GM21529 (cell line): Measurements from ENCODE around the gene CSMD2.
"Not testable (repeated sequence)": the region's sequence is repeated elsewhere in the genome, so short reads cannot be mapped to it uniquely, and the experiment has no call there.

Experiments used
- ATAC-seq: cut with Tn5 transposase; IDR thresholded peaks from one replicate; pipeline ENCODE4 v1.9.1; 2021; ENCODE audit not compliant: unreplicated experiment

Gene CSMD2

DNA sequence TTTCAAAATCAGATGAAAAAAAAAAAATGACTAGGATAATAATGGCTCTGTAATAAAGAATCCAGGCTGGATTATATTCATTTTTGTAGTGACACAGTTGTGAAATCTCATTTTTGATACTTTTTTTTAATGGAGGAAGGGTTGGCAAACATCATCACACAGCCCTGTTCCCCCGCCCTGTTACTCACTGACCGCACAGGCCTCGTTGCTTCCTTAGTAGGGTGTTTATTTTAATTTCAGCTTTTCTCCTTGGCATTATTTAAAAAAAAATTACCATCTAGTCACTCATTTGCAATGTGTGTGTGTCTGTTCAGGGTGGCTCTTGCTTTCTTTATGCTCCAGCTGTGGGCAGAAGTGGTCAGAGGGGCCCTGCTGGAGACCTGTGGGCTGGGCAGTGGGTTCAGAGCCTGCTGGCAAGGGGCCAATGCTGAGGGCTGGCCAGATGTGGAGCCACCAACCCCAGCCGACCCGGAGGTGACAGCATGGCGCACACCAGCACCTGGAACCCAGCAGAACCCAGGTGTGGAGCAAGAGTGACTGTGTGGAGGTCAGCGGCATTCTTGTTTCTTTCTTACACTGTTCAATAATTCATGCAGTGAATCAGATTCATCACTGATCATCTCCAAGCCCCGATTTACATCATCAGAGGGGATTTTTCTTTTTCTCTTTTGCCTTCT is 648.0 kb downstream of the CSMD2 start:
- no peak for ATAC-seq

DNA sequence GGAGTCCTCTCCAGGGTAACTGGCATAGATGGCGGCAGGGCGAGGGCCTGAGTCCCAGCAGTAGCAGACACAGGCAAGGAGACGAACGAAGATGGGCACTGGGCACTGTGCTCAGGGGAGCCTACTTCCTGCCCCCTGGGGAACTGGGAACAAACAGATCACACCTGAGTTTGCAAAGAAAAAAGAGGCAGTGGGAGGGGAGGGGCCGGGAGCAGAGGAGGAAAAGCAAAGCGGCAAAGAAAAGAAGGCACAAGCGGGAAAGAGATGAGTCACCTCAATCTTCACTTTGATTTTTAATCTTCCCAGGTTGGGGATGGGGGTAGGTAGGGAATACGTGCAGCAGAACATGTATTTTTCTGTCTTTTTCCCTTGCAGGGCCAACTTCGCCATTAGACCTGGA is 648.6 kb downstream of the CSMD2 start:
- no peak for ATAC-seq

DNA sequence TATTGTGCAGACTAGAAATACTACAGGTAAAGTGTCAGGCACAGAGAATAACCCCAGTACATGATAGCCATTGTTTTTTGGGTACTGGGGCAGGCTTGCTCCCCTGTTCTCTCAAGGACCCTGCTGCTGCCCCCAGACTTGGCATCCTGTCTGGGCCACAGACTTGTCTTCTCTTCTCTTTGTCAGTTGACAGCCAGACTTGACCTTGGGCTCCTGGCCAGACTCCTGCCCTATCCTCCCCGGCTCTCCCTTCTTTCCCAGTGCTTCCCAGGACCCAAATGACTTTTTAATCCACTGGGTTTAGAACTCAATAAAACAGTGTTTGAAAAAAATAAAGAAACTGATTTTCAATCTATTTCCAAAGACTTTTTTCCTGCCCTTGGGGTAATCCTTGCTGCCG is 649.4 kb downstream of the CSMD2 start:
- no peak for ATAC-seq

DNA sequence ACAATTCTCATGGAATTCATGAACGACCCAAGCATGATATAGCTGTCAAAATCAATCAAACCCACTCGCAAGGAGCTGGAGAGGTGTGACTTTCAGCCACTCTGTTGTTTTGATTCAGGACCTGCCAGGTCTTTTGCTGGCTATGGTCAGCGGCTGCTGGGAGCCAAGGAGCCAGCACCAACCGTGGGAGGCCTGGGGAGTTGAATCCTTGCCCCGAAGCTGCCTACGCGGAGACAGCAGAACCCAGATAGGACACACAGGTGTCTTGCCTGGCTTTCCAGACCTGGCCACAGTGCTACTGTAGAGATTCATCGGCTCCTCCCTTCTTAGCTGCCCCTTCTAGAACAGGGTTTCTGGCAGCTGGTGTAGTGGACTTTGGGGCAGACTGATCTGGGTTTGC is 649.9 kb downstream of the CSMD2 start:
- no peak for ATAC-seq

DNA sequence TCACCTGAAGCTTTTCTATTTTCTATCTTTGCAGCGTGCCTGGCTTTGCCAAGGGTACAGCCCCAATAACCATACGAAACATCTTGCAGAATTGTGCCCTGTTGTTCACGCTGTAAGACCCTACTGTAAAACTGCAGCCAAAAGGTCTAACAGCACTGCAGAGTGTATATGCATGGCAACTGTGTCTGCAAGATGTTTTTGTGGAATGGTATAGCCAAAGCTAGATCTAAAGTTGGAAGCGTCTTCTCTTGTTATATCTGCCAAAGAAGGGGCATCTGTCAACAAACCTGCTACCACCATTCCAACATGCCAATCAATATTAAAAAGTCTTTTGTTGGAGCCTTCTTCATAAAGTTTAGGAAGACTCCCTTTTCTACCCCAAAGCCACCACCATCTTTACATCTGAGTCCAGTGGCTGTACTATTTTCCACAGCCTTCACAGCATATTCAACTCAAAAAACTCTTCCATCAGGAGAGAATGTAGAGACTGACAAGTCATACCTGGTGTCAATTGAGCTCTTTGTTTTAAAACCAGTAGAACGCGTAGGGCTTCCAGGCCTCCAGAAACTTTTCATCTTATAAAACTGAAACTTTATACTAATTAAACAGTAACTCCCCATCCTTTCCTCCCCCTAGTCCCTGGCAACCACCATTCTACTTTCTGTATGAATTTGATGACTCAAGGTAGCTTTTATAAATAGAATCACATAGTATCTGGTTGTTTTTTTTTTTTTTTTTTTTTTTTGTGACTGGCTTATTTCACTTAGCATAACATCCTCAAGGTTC is 652.6 kb downstream of the CSMD2 start:
- no peak for ATAC-seq

DNA sequence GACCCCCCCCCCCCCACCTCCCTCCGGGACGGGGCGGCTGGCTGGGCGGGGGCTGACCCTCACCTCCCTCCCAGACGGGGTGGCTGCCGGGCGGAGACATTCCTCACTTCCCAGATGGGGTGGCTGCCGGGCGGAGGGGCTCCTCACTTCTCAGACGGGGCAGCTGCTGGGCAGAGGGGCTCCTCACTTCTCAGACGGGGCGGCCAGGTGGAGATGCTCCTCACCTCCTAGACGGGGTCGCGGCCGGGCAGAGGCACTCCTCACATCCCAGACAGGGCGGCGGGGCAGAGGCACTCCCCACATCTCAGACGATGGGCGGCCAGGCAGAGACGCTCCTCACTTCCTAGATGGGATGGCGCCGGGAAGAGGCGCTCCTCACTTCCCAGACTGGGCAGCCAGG is 655.8 kb downstream of the CSMD2 start:
- not testable (repeated sequence) for ATAC-seq

DNA sequence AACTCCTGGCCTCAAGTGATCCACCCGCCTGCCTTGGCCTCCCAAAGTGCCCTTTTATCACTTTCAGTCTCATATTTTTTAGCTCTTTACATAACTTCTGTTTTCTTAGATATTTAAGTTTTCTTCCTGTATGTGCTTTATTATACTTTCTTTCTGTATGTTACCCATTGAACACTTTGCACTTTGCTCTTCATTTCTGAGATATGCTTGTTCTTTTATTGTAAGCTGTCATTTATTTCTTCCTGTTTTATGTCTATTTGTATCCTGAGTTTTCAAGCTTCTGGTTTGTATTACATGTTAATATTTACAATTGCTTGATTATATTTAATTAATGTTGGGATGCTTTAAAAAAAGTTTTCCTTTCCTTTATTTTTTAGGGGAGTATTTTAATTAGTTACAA is 656.9 kb downstream of the CSMD2 start:
- no peak for ATAC-seq

DNA sequence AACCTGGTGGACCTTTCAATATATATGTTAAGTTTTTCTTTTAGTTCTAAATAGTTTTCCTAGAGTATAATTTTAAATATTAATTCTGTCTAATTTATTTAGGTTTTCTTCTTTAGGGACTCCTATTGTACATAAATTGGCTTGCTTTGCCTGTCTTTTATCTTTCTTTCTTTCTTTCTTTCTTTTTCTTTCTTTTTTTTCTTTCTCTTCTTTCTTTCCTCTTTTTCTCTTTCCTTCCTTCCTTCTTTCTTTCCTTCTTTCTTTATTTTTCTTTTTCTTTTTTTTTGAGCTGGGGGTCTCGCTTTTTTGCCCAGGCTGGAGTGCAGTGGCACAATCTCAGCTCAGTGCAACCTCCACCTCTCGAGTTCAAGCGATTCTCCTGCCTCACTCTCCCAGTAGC is 657.4 kb downstream of the CSMD2 start:
- no peak for ATAC-seq

DNA sequence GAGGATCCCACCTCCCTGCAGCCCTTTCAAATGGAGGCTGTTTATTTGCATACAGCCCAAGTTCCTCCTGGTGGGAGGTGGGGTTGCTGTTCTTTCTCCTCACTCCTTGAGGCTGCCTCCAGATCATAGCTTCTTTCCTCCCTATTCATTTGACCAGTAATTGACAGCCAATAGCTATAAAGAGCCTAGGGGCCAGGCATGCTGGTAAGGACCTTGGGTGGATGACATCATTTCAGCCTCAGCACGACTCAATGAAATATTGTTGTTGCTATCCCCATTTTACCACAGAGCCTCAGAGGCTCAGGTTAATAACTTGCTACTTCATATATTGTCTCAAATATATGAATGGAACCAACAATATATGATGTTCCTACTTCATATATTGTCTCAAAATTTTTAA is 661.5 kb downstream of the CSMD2 start:
- ATAC-seq = no peak

DNA sequence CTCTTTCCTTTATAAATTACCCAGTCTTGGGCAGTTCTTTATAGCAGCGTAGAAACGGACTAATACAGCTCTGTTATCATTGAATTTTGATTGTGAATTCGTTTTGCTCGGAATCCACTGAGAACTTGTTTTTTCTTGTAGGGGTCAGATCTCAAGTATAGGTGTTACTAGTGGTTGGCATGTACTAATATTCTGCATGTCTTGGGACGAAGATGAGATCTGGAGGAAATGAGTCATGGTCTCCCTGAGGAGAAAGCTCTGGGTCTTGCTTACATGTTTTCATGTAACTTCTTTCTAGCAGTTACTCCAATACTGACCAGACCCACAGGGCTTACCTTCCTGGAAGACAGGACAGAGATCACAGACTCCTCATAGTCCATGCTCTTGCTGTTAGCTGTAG is 662.3 kb downstream of the CSMD2 start:
- ATAC-seq = no peak

DNA sequence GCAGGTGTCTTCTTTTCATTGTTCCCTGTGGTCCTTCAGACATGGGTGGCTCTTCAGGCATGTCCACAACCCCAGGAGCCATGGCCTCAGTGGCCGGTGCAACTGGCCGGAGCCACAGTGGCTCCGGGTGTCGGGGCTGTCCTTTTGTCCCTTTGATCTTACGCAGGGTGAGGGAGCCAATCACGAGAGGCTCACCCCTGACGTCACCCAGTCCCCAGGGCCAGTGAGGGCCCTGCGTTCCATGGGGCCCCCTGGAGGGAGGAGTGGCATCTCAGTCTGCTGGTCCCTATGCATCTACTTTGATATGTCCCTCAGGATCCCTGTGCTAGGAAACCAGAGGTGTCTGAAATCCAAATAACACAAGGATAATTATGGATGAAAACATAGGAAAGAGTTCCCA is 663.3 kb downstream of the CSMD2 start:
- ATAC-seq = no peak

DNA sequence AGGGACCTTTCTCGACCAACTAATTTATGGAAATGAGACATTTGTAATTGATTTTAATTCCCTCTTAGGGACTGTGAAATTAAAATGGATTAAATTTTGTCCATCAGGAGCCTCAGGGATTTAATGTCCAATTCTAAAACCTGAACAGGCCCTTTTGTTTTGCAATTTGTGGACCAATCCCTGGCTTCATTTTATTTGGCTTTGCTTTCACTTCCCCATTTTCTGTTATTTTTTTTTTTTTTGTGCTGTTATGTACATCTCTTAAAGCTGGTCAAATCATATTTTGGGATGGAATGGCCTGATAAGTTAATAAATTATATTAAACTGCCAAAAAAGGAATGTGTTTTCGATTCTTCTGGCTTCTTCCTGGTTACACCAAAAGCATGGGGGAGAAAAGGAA is 663.7 kb downstream of the CSMD2 start:
- ATAC-seq = no peak

DNA sequence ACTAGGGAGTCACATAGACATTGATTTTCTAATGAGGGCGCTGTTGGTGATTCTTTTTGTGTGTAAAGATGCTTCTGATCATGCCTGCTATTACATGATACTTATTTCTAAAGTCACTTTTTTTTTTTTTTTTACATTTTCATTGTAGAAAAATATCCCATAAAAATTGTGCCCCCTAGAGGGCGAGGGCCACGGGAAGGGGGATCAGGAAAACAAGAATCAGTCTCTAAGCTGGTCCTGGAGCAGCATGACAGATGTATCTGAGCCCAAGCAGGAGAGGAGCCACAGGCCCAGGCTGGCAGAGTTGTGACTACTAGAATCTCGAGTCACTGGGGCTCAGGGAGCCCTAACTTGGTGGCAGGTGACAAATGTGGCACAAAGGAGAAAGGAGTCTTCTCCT is 664.5 kb downstream of the CSMD2 start:
- no peak for ATAC-seq

DNA sequence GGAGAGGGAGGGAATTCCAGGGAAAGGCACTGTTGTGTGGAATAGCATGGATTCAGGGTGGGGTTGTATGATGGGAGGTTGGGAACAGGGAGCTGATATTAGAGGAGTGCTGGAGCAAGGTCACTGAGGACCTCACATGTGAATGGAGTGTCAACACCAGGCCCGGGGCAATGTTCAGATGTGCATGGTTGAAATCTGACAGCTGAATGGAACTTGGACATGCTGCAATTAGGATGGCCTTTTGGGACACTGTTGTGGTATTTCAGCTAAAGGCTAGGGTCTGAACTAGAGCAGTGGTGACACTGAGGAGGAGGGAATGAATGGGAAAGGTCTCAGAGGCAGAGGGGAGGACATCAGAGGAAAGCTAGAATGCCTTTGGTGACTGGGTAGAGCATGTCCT is 667.6 kb downstream of the CSMD2 start:
- no peak for ATAC-seq

DNA sequence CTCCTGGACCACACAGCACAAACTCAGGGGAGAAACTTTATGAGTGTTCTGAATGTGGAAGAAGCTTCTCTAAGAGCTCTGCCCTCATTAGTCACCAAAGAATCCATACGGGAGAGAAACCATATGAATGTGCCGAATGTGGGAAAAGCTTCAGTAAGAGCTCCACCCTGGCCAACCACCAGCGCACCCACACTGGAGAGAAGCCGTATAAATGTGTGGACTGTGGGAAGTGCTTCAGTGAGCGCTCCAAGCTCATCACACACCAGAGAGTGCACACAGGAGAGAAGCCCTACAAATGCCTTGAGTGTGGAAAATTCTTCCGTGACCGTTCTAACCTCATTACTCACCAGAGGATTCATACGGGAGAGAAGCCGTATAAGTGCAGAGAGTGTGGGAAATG is 670.1 kb downstream of the CSMD2 start:
- ATAC-seq = no peak

DNA sequence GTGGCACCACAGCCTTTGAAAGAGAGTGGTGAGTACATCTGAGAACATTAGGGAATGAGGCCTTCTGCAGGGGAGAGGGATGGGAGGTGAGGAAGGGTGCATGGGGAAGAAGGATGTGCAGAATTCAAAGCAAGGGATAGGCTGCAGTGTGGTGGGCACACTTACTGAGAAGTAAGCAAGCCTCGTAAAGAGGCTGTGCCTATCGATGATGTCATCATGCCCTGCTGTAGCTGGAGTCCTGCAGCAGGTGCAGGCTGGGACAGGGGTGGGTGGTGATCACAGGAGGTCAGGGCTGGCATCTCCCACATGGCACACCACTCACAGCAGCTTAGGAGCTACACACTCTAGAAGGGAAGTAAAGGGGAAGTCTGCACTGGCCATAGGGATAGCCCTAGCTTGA is 676.4 kb downstream of the CSMD2 start:
- no peak for ATAC-seq

DNA sequence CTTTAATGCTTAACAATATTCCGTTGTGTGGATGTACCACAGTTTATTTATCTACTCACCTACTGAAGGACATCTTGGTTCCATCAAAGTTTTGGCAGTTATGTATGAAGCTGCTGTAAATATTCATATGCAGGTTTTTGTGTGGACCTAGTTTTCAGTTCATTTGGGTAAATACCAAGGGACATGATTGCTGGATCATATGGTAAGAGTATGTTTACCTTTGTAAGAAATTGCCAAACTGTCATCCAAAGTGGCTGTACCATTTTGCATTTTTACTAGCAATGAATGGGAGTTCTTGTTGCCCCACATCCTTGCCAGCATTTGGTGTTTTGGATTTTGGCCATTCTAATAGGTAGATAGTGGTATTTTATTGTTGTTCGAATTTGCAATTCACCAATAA is 682.6 kb downstream of the CSMD2 start:
- ATAC-seq = no peak

DNA sequence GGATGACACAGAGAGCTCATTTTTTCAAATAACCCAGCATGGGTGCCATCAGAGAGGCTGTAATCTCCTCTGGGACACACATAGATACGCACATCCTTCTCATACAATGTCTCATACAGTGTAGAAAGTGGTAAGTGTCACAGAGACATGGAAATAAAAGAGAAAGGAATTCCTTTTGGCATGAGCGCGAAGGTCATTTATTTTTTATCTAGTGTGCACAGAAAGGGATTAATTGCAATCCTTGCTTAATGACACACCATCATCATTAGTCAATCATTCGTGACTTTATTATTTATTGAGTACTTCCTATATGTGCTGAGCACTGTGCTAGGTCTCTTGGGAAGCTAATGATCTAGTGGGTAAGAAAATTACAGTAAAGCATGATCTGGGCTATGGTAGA is 687.6 kb downstream of the CSMD2 start:
- no peak for ATAC-seq

DNA sequence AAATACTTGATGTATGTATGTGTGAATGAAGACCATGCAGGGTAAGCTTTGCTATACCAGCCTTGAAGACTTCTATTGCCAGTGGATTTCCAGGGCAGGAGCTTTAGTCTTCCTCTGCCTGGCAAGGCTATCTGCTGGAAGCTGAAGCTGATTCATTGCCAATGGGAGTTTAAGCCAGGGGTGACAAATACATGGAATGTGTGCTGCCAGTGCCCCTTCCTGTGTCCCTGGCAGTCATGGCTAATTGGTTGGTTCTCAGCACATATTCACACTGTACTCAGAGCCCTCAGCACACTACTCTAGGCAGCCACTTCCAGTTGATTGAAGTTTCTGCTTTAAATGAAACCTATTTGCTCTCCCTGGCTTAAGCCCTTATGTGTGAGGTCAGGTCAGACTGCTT is 691.1 kb downstream of the CSMD2 start:
- no peak for ATAC-seq

DNA sequence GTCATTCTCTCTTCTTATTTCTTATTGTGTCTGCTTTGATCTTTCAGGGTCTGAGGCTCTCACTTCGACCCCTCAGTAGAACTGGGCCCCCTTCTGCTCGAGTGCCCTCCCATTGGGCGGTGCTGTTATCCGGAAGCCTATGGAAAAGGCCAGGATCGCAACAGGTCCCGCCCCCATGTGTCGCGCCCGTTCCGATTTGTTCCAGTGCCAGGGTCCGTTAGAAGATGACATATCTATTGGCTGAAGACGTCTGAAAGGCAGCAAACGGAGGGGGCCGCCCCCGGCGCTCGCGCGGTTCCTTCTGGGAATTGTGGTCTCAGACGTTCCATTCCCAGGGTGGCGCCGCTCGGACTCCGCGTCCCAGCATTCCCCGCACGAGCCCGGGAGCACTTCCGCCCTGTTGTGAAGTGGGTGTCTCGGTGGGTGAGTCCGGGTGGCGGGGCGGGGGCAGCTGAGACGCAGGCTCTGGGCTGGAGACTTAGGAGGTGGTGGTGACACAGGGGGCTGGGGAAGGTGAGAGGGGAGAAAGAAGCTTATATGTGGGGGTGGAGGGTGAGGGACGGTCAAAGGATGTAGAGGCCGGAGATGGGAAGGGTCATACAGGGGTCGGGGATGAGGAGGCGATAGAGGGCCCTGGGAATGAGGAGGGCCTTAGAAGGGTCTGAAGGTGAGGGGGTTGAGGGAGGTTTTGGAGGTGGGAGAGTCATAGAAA is 692.6 kb downstream of the CSMD2 start, which contains the start of gene ZSCAN20:
ZSCAN20 (plus strand) TSS at position 377 of the 712 bp plus-strand sequence. CDS start 6,644 bp downstream, outside the sequence.
- ATAC-seq = peak; percentile 95

DNA sequence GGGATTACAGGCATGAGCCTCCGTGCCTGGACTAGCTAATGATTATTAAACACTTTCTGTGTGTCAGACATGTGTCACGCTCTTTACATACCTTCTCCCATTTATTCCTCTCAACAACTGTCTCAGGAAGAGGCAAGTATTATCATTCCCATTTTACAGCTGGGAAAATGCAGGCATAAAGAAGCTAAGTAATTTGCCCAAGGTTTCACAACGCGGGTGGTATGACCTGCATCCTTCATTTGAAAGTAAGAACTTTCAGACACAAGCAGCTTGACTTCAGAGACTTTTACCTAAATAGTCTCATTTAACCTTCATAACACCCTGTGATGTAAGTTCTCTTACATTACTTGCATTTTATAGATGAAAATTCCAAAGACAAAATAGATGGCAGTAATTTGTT is 693.6 kb downstream of the CSMD2 start:
- no peak for ATAC-seq

DNA sequence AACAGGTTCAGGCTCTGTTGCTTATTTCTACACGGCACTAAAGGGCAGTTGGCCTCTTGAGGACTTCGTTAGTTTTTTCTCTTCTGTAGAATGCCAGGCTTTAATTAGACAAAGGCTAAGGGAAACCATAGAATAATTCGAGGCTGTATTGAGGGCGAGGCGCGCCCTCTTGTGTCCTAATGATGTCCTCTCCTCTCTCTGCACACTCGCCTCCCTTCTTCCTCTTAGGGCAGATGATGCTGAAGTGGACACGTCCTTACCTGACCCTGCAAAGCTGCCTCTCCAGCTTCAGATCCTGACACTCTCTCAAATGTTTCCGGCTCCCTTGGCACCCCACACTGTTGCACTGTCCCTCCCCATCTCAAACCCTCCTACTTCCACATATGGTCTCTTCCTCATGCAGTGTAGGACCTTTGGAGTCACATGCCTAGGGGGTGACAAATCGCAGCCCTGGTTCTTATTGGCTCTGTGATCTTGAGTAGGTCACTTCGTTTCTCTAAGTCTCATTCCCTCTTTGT is 694.5 kb downstream of the CSMD2 start:
- no peak for ATAC-seq
